GM10847 (cell line): ENCODE results near the gene DIPK1B.

Source experiments
- POLR2A ChIP-seq: IDR thresholded peaks from 2 replicates; pipeline ENCODE4 v1.6.1; 2011; ENCODE audit not compliant: insufficient read length; ENCODE audit errors: extremely low read depth

DIPK1B gene

GRCh38 chr9:136726631-136727191 is 14.3 kb downstream of the DIPK1B start:
- TF ChIP-seq POLR2A, result no peak

GRCh38 chr9:136728080-136728547 is 15.7 kb downstream of the DIPK1B start:
- peak; percentile 99 for TF ChIP-seq POLR2A

- no peak for TF ChIP-seq POLR2A
These were observed 16.3 kb downstream of the DIPK1B start for GRCh38 chr9:136728548-136729123.

- no peak for TF ChIP-seq POLR2A
These were observed 16.8 kb downstream of the DIPK1B start for GRCh38 chr9:136729144-136729543.

GRCh38 chr9:136729926-136730325 is 17.6 kb downstream of the DIPK1B start:
- TF ChIP-seq POLR2A, result no peak

GRCh38 chr9:136732444-136733178 is 20.2 kb downstream of the DIPK1B start:
- TF ChIP-seq POLR2A, result no peak

GRCh38 chr9:136733611-136734010 is 21.2 kb downstream of the DIPK1B start:
- TF ChIP-seq POLR2A, result no peak

GRCh38 chr9:136734837-136735496 is 22.6 kb downstream of the DIPK1B start:
- TF ChIP-seq POLR2A, result no peak

- no peak for TF ChIP-seq POLR2A
These were observed 23.6 kb downstream of the DIPK1B start for GRCh38 chr9:136735812-136736480.

- TF ChIP-seq POLR2A, result no peak
These were observed 26.6 kb downstream of the DIPK1B start for GRCh38 chr9:136738960-136739359.

- TF ChIP-seq POLR2A, result no peak
These were observed 27.1 kb downstream of the DIPK1B start for GRCh38 chr9:136739509-136739908.

- TF ChIP-seq POLR2A, result no peak
These were observed 27.7 kb downstream of the DIPK1B start for GRCh38 chr9:136740069-136740468.

- no peak for TF ChIP-seq POLR2A
These were observed 28.1 kb downstream of the DIPK1B start for GRCh38 chr9:136740491-136740890.

GRCh38 chr9:136740971-136741882 is 28.9 kb downstream of the DIPK1B start:
- no peak for TF ChIP-seq POLR2A
